Lower leg skin (tissue), 3 donors: ENCODE measurements around the gene TNFAIP8L3.

ENCODE experiments used
- POLR2A ChIP-seq, 2 donors: fragments of 450-650 bp; IDR thresholded peaks; one replicate each; pipeline ENCODE4 v1.6.1; 2016 to 2017; ENCODE audit warnings: antibody characterized with exemption in 2 of 2, mild to moderate bottlenecking in 1 of 2, moderate library complexity in 1 of 2
- TF ChIP-seq, protein P1 (sequence below), 3 donors: fragments of 450-650 bp; IDR thresholded peaks; one replicate each; pipeline ENCODE4 v1.5.1; 2016; ENCODE audit warnings: antibody characterized with exemption in 3 of 3, mild to moderate bottlenecking in 3 of 3, moderate library complexity in 2 of 3

DNA sequence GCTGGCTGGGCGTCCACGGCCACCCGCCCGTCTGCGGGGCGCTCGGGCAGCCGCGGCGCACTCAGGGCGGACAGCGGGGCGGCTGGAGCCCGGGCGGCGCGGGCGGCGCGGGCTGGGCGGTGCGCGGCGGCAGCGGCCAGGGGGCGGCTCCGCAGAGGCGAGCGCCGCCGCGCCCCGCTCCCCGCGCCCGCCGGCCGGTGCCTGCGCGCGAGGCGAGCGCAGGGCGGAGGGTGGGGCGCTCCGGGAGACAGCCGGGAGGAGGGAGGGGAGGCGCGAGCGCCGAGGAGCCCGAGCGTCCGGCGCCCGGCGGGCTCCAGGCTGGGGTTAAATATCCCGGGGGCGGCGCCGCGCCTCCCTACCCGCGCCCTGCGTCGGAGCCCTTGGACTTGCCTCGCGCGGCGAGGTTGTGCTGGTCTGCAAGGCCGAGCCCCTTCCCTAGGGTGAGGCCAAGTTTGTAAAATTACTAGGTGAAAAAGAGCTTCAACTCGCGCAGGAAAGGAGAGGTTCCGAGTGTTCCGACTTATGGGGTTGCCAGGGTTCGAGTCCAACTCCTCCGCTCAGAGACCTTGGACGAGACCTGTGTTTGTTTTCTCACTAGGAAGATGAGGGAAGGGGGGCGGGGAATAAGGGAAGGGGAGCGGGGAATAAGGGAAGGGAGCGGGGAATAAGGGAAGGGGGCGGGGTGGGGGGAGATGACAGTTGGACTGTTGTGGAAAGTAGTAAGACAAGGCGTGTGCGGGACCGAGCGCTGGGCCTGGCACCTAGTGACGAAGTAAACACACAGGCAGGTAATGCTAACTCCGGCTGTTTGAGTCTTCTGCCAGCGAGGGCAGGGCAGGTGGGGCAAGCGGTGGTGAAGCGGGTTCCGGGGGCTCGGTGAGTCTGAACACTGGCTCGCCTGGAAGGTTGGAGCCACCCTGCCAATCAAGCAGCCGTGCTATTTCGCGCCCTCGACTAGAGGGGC is at the start of gene TNFAIP8L3:
- no peak for TF ChIP-seq POLR2A (IDR thresholded peaks at IDR 0.05)
- TF ChIP-seq, protein P1, sequence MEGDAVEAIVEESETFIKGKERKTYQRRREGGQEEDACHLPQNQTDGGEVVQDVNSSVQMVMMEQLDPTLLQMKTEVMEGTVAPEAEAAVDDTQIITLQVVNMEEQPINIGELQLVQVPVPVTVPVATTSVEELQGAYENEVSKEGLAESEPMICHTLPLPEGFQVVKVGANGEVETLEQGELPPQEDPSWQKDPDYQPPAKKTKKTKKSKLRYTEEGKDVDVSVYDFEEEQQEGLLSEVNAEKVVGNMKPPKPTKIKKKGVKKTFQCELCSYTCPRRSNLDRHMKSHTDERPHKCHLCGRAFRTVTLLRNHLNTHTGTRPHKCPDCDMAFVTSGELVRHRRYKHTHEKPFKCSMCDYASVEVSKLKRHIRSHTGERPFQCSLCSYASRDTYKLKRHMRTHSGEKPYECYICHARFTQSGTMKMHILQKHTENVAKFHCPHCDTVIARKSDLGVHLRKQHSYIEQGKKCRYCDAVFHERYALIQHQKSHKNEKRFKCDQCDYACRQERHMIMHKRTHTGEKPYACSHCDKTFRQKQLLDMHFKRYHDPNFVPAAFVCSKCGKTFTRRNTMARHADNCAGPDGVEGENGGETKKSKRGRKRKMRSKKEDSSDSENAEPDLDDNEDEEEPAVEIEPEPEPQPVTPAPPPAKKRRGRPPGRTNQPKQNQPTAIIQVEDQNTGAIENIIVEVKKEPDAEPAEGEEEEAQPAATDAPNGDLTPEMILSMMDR (IDR thresholded peaks at IDR 0.05): no peak
